SK-N-SH treated with all-trans-retinoic acid at 6 μM for 48 hours (cell line): ENCODE measurements around the gene ANGPTL3.

Experiments
- TF ChIP-seq, protein P1 (sequence below): fragments of 250-450 bp; sonication (Bioruptor Pico); IDR thresholded peaks from 2 replicates; pipeline ENCODE4 v1.8.0; 2020; ENCODE audit warnings: mild to moderate bottlenecking, moderate library complexity, borderline replicate concordance
- TF ChIP-seq, protein P2 (sequence below): fragments of 250-450 bp; sonication (Bioruptor Pico); IDR thresholded peaks from 2 replicates; pipeline ENCODE4 v1.5.1; 2020; ENCODE audit warnings: low read depth, mild to moderate bottlenecking, moderate library complexity

DNA sequence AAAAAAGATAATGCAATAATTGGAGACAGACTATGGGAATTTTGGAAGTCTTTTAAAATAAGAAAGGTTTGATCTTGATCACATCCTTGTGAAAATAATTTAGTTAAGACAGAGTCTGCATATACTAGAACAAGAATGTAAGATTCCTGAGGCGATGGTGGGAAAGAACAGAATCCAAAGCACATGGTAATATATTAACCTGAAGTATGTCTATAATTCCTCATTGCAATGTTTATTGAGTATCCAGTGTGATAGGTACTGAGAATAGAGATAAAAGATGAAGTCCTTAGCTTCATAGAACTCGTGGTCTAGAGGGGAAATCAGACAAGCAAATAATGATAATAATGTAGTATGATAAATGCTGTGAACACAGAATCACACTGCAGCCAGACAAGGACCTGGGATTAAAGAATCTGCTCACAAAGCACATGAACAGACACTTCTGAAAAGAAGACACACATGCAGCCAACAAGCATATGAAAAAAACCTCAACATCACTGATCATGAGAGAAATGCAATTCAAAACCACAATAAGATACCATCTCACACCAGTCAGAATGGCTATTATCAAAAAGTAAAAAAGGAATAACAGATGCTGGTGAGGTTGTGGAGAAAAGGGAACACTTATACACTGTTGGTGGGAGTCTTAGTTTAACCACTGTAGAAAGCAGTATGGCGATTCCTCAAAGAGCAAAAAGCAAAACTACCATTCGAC is 6.9 kb upstream of the ANGPTL3 start:
- TF ChIP-seq, protein P1, sequence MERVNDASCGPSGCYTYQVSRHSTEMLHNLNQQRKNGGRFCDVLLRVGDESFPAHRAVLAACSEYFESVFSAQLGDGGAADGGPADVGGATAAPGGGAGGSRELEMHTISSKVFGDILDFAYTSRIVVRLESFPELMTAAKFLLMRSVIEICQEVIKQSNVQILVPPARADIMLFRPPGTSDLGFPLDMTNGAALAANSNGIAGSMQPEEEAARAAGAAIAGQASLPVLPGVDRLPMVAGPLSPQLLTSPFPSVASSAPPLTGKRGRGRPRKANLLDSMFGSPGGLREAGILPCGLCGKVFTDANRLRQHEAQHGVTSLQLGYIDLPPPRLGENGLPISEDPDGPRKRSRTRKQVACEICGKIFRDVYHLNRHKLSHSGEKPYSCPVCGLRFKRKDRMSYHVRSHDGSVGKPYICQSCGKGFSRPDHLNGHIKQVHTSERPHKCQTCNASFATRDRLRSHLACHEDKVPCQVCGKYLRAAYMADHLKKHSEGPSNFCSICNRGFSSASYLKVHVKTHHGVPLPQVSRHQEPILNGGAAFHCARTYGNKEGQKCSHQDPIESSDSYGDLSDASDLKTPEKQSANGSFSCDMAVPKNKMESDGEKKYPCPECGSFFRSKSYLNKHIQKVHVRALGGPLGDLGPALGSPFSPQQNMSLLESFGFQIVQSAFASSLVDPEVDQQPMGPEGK (CRISPR knock-in tag) = no peak
- TF ChIP-seq, protein P2, sequence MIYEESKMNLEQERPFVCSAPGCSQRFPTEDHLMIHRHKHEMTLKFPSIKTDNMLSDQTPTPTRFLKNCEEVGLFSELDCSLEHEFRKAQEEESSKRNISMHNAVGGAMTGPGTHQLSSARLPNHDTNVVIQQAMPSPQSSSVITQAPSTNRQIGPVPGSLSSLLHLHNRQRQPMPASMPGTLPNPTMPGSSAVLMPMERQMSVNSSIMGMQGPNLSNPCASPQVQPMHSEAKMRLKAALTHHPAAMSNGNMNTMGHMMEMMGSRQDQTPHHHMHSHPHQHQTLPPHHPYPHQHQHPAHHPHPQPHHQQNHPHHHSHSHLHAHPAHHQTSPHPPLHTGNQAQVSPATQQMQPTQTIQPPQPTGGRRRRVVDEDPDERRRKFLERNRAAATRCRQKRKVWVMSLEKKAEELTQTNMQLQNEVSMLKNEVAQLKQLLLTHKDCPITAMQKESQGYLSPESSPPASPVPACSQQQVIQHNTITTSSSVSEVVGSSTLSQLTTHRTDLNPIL (CRISPR knock-in tag) = no peak
